T-cell (primary cell): ENCODE results near the gene PDE4B. TPM values are rescaled to one million over a fixed set of nuclear protein-coding genes. Genes with fewer than 3 reads are reported as not detected.
A peak's percentile ranks its signal among the peaks of the same experiment; 100 is the strongest.

ENCODE experiments used
- ATAC-seq, 4 experiments: fragments of 200-7000 bp in 3 of 4; fragments of 150-1000 bp in 1 of 4; cut with Tn5 transposase; replicated peaks in 1 of 4; 1 replicate in 3 of 4; 2 replicates in 1 of 4; pipeline ENCODE4 v1.10.0; 2021; ENCODE audit warnings: moderate library complexity in 3 of 4, mild to moderate bottlenecking in 2 of 4, moderate number of reproducible peaks in 1 of 4
- CTCF ChIA-PET, 2 donors: fragments of 300-600 bp; sonication (Branson Sonifier 250); formaldehyde crosslinking; loops; one replicate each; lab custom pipeline; 2022; ENCODE audit warnings: antibody characterized with exemption in 2 of 2; lab: Charles Lee
- POLR2A ChIA-PET, 2 donors: fragments of 300-600 bp; sonication (Branson Sonifier 250); formaldehyde crosslinking; loops; one replicate each; lab custom pipeline; 2022; ENCODE audit warnings: antibody characterized with exemption in 2 of 2; lab: Charles Lee
- DNase-seq, 35 experiments: peaks; one replicate each; pipeline versions ENCODE4 v3.0.0 to v3.0.0-alpha.2; 2013 to 2023
- H3K27ac ChIP-seq: one replicate; pipeline ENCODE4 v1.5.1; 2013; ENCODE audit warnings: low read length
- H3K27me3 ChIP-seq, 2 experiments: replicated peaks in 1 of 2; 1 replicate in 1 of 2; 2 replicates in 1 of 2; pipeline versions ENCODE4 v1.6.1 to v1.7.0; 2013; ENCODE audit warnings: low read length in 1 of 2, mixed read lengths in 1 of 2; ENCODE audit not compliant: control insufficient read depth in 2 of 2, insufficient read depth in 2 of 2; ENCODE audit errors: extremely low read depth in 1 of 2
- H3K36me3 ChIP-seq, 2 donors: 1 replicate in 1 of 2; 2 replicates in 1 of 2; pipeline versions ENCODE4 v1.6.1 to v1.7.0; 2013; ENCODE audit warnings: low read length in 1 of 2; ENCODE audit not compliant: control insufficient read depth in 2 of 2, insufficient read depth in 1 of 2; ENCODE audit errors: extremely low read depth in 1 of 2
- H3K4me1 ChIP-seq, 2 experiments: 1 replicate in 1 of 2; 2 replicates in 1 of 2; pipeline versions ENCODE4 v1.6.1 to v1.7.0; 2013; ENCODE audit warnings: low read length in 2 of 2, mixed read lengths in 1 of 2; ENCODE audit not compliant: insufficient read depth in 2 of 2, control insufficient read depth in 1 of 2; ENCODE audit errors: extremely low read depth in 1 of 2
- H3K4me3 ChIP-seq, 2 donors: 1 replicate in 1 of 2; 2 replicates in 1 of 2; pipeline versions ENCODE4 v1.5.1 to v1.7.0; 2013; ENCODE audit warnings: mild to moderate bottlenecking in 2 of 2, low read length in 1 of 2, moderate library complexity in 1 of 2; ENCODE audit not compliant: control insufficient read depth in 1 of 2; ENCODE audit errors: extremely low read depth in 1 of 2
- H3K9me3 ChIP-seq: 2 replicates; pipeline ENCODE4 v1.7.0; 2013
- H3K27ac Mint-ChIP-seq, 2 donors: one replicate each; pipeline ENCODE4 v1.8.0; 2020 to 2021; ENCODE audit warnings: mild to moderate bottlenecking in 2 of 2, mixed read lengths in 2 of 2
- H3K27me3 Mint-ChIP-seq, 2 donors: one replicate each; pipeline ENCODE4 v1.8.0; 2021 to 2022; ENCODE audit warnings: mixed read lengths in 2 of 2
- H3K36me3 Mint-ChIP-seq: one replicate; pipeline ENCODE4 v1.8.0; 2021; ENCODE audit warnings: mixed read lengths
- H3K4me1 Mint-ChIP-seq, 3 donors: one replicate each; pipeline ENCODE4 v1.8.0; 2020 to 2022; ENCODE audit warnings: mixed read lengths in 3 of 3, mild to moderate bottlenecking in 1 of 3
- H3K4me3 Mint-ChIP-seq, 3 donors: one replicate each; pipeline ENCODE4 v1.8.0; 2020 to 2022; ENCODE audit warnings: mild to moderate bottlenecking in 3 of 3, mixed read lengths in 3 of 3, moderate library complexity in 3 of 3
- H3K9me3 Mint-ChIP-seq, 3 donors: one replicate each; pipeline ENCODE4 v1.8.0; 2020 to 2022; ENCODE audit warnings: mixed read lengths in 3 of 3
- WGBS: methylation state at CpG from one replicate; pipeline ENCODE4 v1.1.5; 2013; ENCODE audit warnings: missing lambda C conversion rate; ENCODE audit not compliant: insufficient coverage; 5-methylcytosine and 5-hydroxymethylcytosine counted together
- total RNA-seq, 35 experiments: library from RNA in 6 of 35; stranded (reverse) in 6 of 35; fragments of 120-200 nt in 1 of 35; gene quantifications; one replicate each; pipeline versions ENCODE4 v1.2.1 to v1.2.4 and lab custom pipeline; 2013 to 2026

Gene PDE4B
- total RNA-seq, 5 donors from 2014 or later (not counting 1 experiment from before 2014, with no cell fraction given), result 46.3 to 103 (median 54.1) TPM

GRCh38 chr1:66360285-66360724, 567.6 kb downstream of the PDE4B start:
- ATAC-seq (no peak), DNase-seq (no peak)
- Histone ChIP-seq H3K36me3 (peaks cover 15 to 60% of the 10 kb centered on the region in 2 donors), H3K27ac (no peak overlapping the region), H3K9me3 (no peaks in the 10 kb centered on the region), H3K4me3 (no peak overlapping the region), H3K4me1 (peaks cover 25 to 30% of the 10 kb centered on the region in 2 experiments), H3K27me3 (no peaks in the 10 kb centered on the region)
- WGBS, result 71% methylated on average over 1 of the region's 3 CpGs
- ChIA-PET POLR2A (interaction anchor here in 1 of 2 donors (0.6 kb wide), 1 partner anchor 18 kb away, joined by 4 read pairs; no protein-coding TSS in a partner anchor), CTCF (interaction anchor here in 1 of 2 donors (1.0 kb wide), 1 partner anchor 78 kb away, joined by 3 read pairs; no protein-coding TSS in a partner anchor)
- no peaks in the 10 kb centered on the region for H3K9me3 Mint-ChIP-seq
- peaks cover 83% of the 10 kb centered on the region for H3K36me3 Mint-ChIP-seq
- peak overlapping the region in 1 of 2 donors; percentile 61 for H3K27ac Mint-ChIP-seq
- H3K4me1 Mint-ChIP-seq, result peaks cover 69 to 83% (median 73%) of the 10 kb centered on the region in 3 donors
- peak overlapping the region in 1 of 3 donors; percentile 2 for H3K4me3 Mint-ChIP-seq
- H3K27me3 Mint-ChIP-seq, result no peaks in the 10 kb centered on the region

DNA sequence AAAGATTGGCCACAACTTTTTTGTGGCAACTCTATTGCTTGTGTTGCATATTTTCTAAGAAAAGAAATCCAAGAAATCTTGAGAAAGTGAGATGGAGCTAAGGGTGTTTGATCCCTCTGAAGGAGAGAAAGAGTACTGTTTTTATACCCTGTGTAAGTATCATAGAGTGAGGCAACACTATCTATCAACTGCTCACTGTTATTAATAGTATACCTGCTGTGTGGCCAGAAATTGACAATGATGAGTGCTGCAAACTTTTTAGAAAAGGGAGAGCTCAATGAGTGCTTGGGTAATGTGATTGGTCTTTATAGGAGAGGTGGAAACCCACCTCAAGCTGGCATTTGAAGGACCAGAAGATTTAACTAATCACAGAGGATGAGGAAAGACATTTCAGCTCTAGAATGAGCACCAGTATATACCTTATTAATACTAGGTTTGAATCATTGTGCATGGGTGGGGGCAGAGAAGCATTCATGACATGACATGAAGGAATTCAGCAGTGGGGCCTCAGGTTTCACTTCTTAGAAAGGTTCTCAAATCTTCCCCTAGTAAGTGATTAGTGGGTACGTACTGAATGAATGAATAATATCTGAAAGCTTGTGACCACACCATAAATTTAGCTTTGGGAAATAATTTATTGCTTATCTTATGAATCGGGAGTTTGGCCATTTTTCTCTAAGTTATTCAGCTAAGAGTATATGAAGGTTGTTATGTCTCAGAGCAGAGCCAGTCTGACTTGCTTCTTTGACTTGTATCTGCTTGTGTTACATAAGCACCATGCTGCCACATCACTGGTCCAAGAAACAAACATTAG, 572.1 kb downstream of the PDE4B start:
- POLR2A ChIA-PET, result interaction anchor here (0.6 to 1.1 kb wide), 6 partner anchors 10 to 1294 kb away, joined by 3 to 6 read pairs (median 3); no protein-coding TSS in a partner anchor
- H3K27me3 ChIP-seq, result no peaks in the 10 kb centered on the region
- H3K9me3 ChIP-seq, result no peaks in the 10 kb centered on the region
- CTCF ChIA-PET, result interaction anchor here (0.5 to 2.7 kb wide), 5 partner anchors 12 to 1129 kb away, joined by 3 to 7 read pairs (median 3); no protein-coding TSS in a partner anchor
- peaks cover 18 to 88% of the 10 kb centered on the region in 2 donors for H3K36me3 ChIP-seq
- Mint-ChIP-seq H3K9me3 (no peaks in the 10 kb centered on the region), H3K36me3 (peaks cover 82% of the 10 kb centered on the region), H3K27ac (peak overlapping the region; percentile 78 to 82), H3K27me3 (no peaks in the 10 kb centered on the region), H3K4me1 (peaks cover 58 to 77% (median 61%) of the 10 kb centered on the region in 3 donors), H3K4me3 (no peak overlapping the region)
- ATAC-seq, result no peak
- H3K4me3 ChIP-seq, result no peak overlapping the region
- no peak for DNase-seq
- no peak overlapping the region for H3K27ac ChIP-seq
- no CpG with 5 or more reads among the region's 2 CpGs for WGBS
- H3K4me1 ChIP-seq, result peaks cover 4 to 7% of the 10 kb centered on the region in 2 experiments

DNA sequence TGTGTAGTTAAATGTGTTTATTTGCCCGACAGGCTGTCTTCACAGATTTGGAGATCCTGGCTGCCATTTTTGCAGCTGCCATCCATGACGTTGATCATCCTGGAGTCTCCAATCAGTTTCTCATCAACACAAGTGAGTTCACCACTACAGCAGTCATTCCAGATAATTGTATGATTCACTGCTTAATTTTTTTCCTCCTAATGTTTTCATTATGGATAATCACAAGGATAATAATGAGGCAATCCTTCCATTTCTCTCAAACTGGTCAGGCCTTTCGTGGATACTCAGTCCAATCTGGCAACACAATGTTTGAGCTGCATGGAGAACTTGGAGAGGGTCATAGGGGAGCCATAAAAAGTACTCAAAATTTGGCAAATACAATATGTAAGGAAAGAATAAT, 572.9 kb downstream of the PDE4B start:
- CTCF ChIA-PET, result interaction anchor here in 1 of 2 donors (0.6 to 2.7 kb wide), 3 partner anchors 32 to 81 kb away, joined by 3 to 7 read pairs (median 3); no protein-coding TSS in a partner anchor
- Mint-ChIP-seq H3K27me3 (no peaks in the 10 kb centered on the region), H3K9me3 (no peaks in the 10 kb centered on the region), H3K4me3 (no peak overlapping the region), H3K27ac (peak overlapping the region; percentile 78 to 82), H3K4me1 (peaks cover 58 to 75% (median 60%) of the 10 kb centered on the region in 3 donors), H3K36me3 (peaks cover 81% of the 10 kb centered on the region)
- Histone ChIP-seq H3K4me3 (no peak overlapping the region), H3K4me1 (peaks cover 5 to 6% of the 10 kb centered on the region in 2 experiments), H3K27ac (no peak overlapping the region), H3K36me3 (peaks cover 18 to 87% of the 10 kb centered on the region in 2 donors), H3K27me3 (no peaks in the 10 kb centered on the region), H3K9me3 (no peaks in the 10 kb centered on the region)
- DNase-seq (no peak), ATAC-seq (no peak)
- WGBS, result no CpG with 5 or more reads among the region's 3 CpGs
- POLR2A ChIA-PET, result interaction anchor here (0.6 to 1.1 kb wide), 3 partner anchors 10 to 92 kb away, joined by 3 to 6 read pairs (median 4); no protein-coding TSS in a partner anchor

DNA sequence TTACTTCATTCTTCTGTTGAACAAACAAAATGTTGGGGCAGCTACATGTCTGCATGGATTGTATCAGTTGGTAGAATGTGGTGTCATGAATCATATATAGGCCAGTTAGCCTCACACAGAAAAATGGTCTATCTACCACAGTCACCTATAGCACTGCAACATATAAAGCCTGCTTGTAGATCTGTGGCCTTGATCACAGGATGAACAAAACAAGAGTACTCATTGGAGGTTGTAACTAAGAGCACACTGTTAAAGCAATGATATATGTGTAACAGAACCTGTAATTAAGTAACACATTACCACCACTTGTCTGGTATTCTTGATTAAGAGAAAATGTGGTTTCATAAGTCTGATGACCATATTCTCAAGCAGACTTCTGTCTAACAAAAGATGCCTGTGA, 573.9 kb downstream of the PDE4B start:
- H3K27me3 Mint-ChIP-seq, result no peaks in the 10 kb centered on the region
- Histone ChIP-seq H3K4me1 (peaks cover 10 to 12% of the 10 kb centered on the region in 2 experiments), H3K27me3 (no peaks in the 10 kb centered on the region), H3K27ac (peak overlapping the region; percentile 19), H3K9me3 (no peaks in the 10 kb centered on the region), H3K4me3 (no peak overlapping the region), H3K36me3 (peaks cover 18 to 89% of the 10 kb centered on the region in 2 donors)
- DNase-seq (no peak), ATAC-seq (no peak)
- ChIA-PET CTCF (interaction anchor here in 1 of 2 donors (1.0 to 2.0 kb wide), 3 partner anchors 10 to 79 kb away, joined by 3 to 6 read pairs (median 4); no protein-coding TSS in a partner anchor), POLR2A (interaction anchor here (0.5 to 2.0 kb wide), 4 partner anchors 16 to 41 kb away, joined by 4 to 7 read pairs (median 4); no protein-coding TSS in a partner anchor)
- H3K4me3 Mint-ChIP-seq, result peak overlapping the region in 1 of 3 donors; percentile 5
- peaks cover 84% of the 10 kb centered on the region for H3K36me3 Mint-ChIP-seq
- peaks cover 65 to 79% (median 67%) of the 10 kb centered on the region in 3 donors for H3K4me1 Mint-ChIP-seq
- H3K27ac Mint-ChIP-seq, result peak overlapping the region; percentile 56 to 81
- no peaks in the 10 kb centered on the region for H3K9me3 Mint-ChIP-seq

GRCh38 chr1:66367369-66367768, 574.7 kb downstream of the PDE4B start:
- Histone ChIP-seq H3K27ac (peak overlapping the region; percentile 37), H3K36me3 (peaks cover 13 to 89% of the 10 kb centered on the region in 2 donors), H3K27me3 (no peaks in the 10 kb centered on the region), H3K9me3 (no peaks in the 10 kb centered on the region), H3K4me1 (peaks cover 14 to 16% of the 10 kb centered on the region in 2 experiments), H3K4me3 (no peak overlapping the region)
- Mint-ChIP-seq H3K36me3 (peaks cover 84% of the 10 kb centered on the region), H3K27ac (peak overlapping the region; percentile 56 to 81), H3K4me1 (peaks cover 66 to 79% (median 67%) of the 10 kb centered on the region in 3 donors), H3K9me3 (no peaks in the 10 kb centered on the region), H3K4me3 (no peak overlapping the region), H3K27me3 (no peaks in the 10 kb centered on the region)
- ChIA-PET POLR2A (interaction anchor here (0.5 to 2.0 kb wide), 3 partner anchors 17 to 80 kb away, joined by 3 to 7 read pairs (median 5); no protein-coding TSS in a partner anchor), CTCF (interaction anchor here (0.9 to 2.0 kb wide), 4 partner anchors 11 to 93 kb away, joined by 3 to 6 read pairs (median 4); no protein-coding TSS in a partner anchor)
- ATAC-seq (peak in 1 of 4 experiments; percentile 21), DNase-seq (no peak)

- Histone ChIP-seq H3K27me3 (no peaks in the 10 kb centered on the region), H3K9me3 (no peaks in the 10 kb centered on the region), H3K36me3 (peaks cover 13 to 86% of the 10 kb centered on the region in 2 donors), H3K4me3 (no peak overlapping the region), H3K27ac (no peak overlapping the region), H3K4me1 (peaks cover 21 to 23% of the 10 kb centered on the region in 2 experiments)
- ChIA-PET POLR2A (interaction anchor here (0.7 to 2.0 kb wide), 2 partner anchors 18 to 93 kb away, joined by 5 to 7 read pairs; no protein-coding TSS in a partner anchor), CTCF (interaction anchor here (0.8 to 2.0 kb wide), 2 partner anchors 12 to 30 kb away, joined by 3 to 6 read pairs; no protein-coding TSS in a partner anchor)
- Mint-ChIP-seq H3K36me3 (peaks cover 84% of the 10 kb centered on the region), H3K9me3 (no peaks in the 10 kb centered on the region), H3K4me1 (peaks cover 72 to 83% (median 75%) of the 10 kb centered on the region in 3 donors), H3K27me3 (no peaks in the 10 kb centered on the region), H3K4me3 (no peak overlapping the region), H3K27ac (peak overlapping the region; percentile 71 to 75)
- no peak for DNase-seq
- 100% methylated on average over 2 of the region's 5 CpGs for WGBS
- ATAC-seq, result no peak
These were observed 575.6 kb downstream of the PDE4B start for GRCh38 chr1:66368261-66368660.
